ENCODE measurements around the gene OSBPL2. TPM values are rescaled to one million over a fixed set of nuclear protein-coding genes. Genes with fewer than 3 reads are reported as not detected.
A peak's percentile ranks its signal among the peaks of the same experiment; 100 is the strongest.

OSBPL2 gene
- total RNA-seq, 2 donors from 2014 or later: 46.7 to 50.3 TPM

GRCh38 chr20:62191781-62192559 lies 46.4 kb upstream of the OSBPL2 start:
- no peaks in the 10 kb centered on the region for H3K9me3 Mint-ChIP-seq
- Histone ChIP-seq H3K27ac (ENCODE audit: low read depth, low read length) (no peak overlapping the region), H3K36me3 (ENCODE audit: control insufficient read depth, insufficient read depth, low read length) (peaks cover 29% of the 10 kb centered on the region), H3K9me3 (ENCODE audit: control insufficient read depth, low read length) (no peaks in the 10 kb centered on the region), H3K27me3 (ENCODE audit: control insufficient read depth, insufficient read depth, low read length, poor library complexity, severe bottlenecking) (no peaks in the 10 kb centered on the region), H3K4me3 (ENCODE audit: low read length) (no peak overlapping the region), H3K9ac (ENCODE audit: extremely low read depth, low read length, poor library complexity, severe bottlenecking) (no peak overlapping the region), H3K4me1 (ENCODE audit: control insufficient read depth, insufficient read depth, low read length) (no peaks in the 10 kb centered on the region)
- no peak for TF ChIP-seq CTCF (conservative IDR thresholded peaks at IDR 0.05)
- no peaks in the 10 kb centered on the region for H3K4me1 Mint-ChIP-seq
- WGBS, 2 experiments (ENCODE audit: insufficient coverage in 1 of 2, insufficient read length in 1 of 2): 93 to 97% methylated on average over 12 to 14 of the region's 14 CpGs
- H3K27me3 Mint-ChIP-seq (ENCODE audit: insufficient read depth): no peaks in the 10 kb centered on the region
- no peak overlapping the region for H3K4me3 Mint-ChIP-seq
- H3K27ac Mint-ChIP-seq: no peak overlapping the region
- DNase-seq: no peak
- H3K36me3 Mint-ChIP-seq (ENCODE audit: low read depth): peaks cover 9% of the 10 kb centered on the region

- H3K36me3 Mint-ChIP-seq (ENCODE audit: low read depth): peaks cover 12% of the 10 kb centered on the region
- WGBS, 2 experiments (ENCODE audit: insufficient coverage in 1 of 2, insufficient read length in 1 of 2): 94 to 99% methylated on average over 8 to 10 of the region's 10 CpGs
- no peak overlapping the region for H3K9ac ChIP-seq (ENCODE audit: extremely low read depth, low read length, poor library complexity, severe bottlenecking)
- H3K27me3 ChIP-seq (ENCODE audit: control insufficient read depth, insufficient read depth, low read length, poor library complexity, severe bottlenecking): no peaks in the 10 kb centered on the region
- TF ChIP-seq CTCF (conservative IDR thresholded peaks at IDR 0.05): no peak
- H3K9me3 ChIP-seq (ENCODE audit: control insufficient read depth, low read length): no peaks in the 10 kb centered on the region
- H3K9me3 Mint-ChIP-seq: no peaks in the 10 kb centered on the region
- H3K27ac ChIP-seq (ENCODE audit: low read depth, low read length): no peak overlapping the region
- H3K27me3 Mint-ChIP-seq (ENCODE audit: insufficient read depth): no peaks in the 10 kb centered on the region
- H3K4me3 ChIP-seq (ENCODE audit: low read length): no peak overlapping the region
- peaks cover 33% of the 10 kb centered on the region for H3K36me3 ChIP-seq (ENCODE audit: control insufficient read depth, insufficient read depth, low read length)
- no peak overlapping the region for H3K4me3 Mint-ChIP-seq
- DNase-seq: no peak
- no peak overlapping the region for H3K27ac Mint-ChIP-seq
- H3K4me1 Mint-ChIP-seq: no peaks in the 10 kb centered on the region
- H3K4me1 ChIP-seq (ENCODE audit: control insufficient read depth, insufficient read depth, low read length): no peaks in the 10 kb centered on the region
These were observed 45.7 kb upstream of the OSBPL2 start for GRCh38 chr20:62192635-62193034.

GRCh38 chr20:62193079-62194025 lies 45.0 kb upstream of the OSBPL2 start:
- H3K4me3 Mint-ChIP-seq: no peak overlapping the region
- H3K36me3 ChIP-seq (ENCODE audit: control insufficient read depth, insufficient read depth, low read length): peaks cover 37% of the 10 kb centered on the region
- H3K9ac ChIP-seq (ENCODE audit: extremely low read depth, low read length, poor library complexity, severe bottlenecking): no peak overlapping the region
- no peak overlapping the region for H3K4me3 ChIP-seq (ENCODE audit: low read length)
- H3K4me1 ChIP-seq (ENCODE audit: control insufficient read depth, insufficient read depth, low read length): no peaks in the 10 kb centered on the region
- H3K36me3 Mint-ChIP-seq (ENCODE audit: low read depth): peaks cover 18% of the 10 kb centered on the region
- H3K9me3 ChIP-seq (ENCODE audit: control insufficient read depth, low read length): no peaks in the 10 kb centered on the region
- no peak for TF ChIP-seq CTCF (conservative IDR thresholded peaks at IDR 0.05)
- H3K27me3 Mint-ChIP-seq (ENCODE audit: insufficient read depth): no peaks in the 10 kb centered on the region
- no peaks in the 10 kb centered on the region for H3K27me3 ChIP-seq (ENCODE audit: control insufficient read depth, insufficient read depth, low read length, poor library complexity, severe bottlenecking)
- no peaks in the 10 kb centered on the region for H3K9me3 Mint-ChIP-seq
- no peaks in the 10 kb centered on the region for H3K4me1 Mint-ChIP-seq
- H3K27ac Mint-ChIP-seq: no peak overlapping the region
- no peak overlapping the region for H3K27ac ChIP-seq (ENCODE audit: low read depth, low read length)
- DNase-seq: peak; percentile 39
- 93 to 94% methylated on average over 21 to 29 of the region's 29 CpGs for WGBS, 2 experiments (ENCODE audit: insufficient coverage in 1 of 2, insufficient read length in 1 of 2)
